HCT116 (cell line): ENCODE results near the gene TENM4. TPM values are rescaled to one million over a fixed set of nuclear protein-coding genes. Genes with fewer than 3 reads are reported as not detected.

Source experiments
- ATAC-seq: fragments of 200-7000 bp; cut with Tn5 transposase; 2 replicates; pipeline ENCODE4 v1.9.1; 2020; ENCODE audit warnings: mild to moderate bottlenecking, moderate library complexity
- BruUV-seq: library from RNA; stranded (reverse); fragments of 400-500 nt; replicated peaks from 2 replicates; lab custom pipeline; 2021; lab: Mats Ljungman, UMichigan
- CTCF ChIA-PET: fragments of 300-600 bp; sonication (Branson Sonifier 250); formaldehyde crosslinking; loops from one replicate; lab custom pipeline; 2021; ENCODE audit warnings: antibody characterized with exemption; lab: Charles Lee
- POLR2A ChIA-PET: fragments of 300-600, 350-600 bp; sonication (Branson Sonifier 250); formaldehyde crosslinking; loops from one replicate; lab custom pipeline; 2021; ENCODE audit warnings: antibody characterized with exemption; lab: Charles Lee
- RAD21 ChIA-PET, 2 experiments: fragments of 300-600 bp; sonication (Branson Sonifier 250); formaldehyde crosslinking; loops; one replicate each; lab custom pipeline; 2023; ENCODE audit warnings: low total read pairs in 2 of 2; ENCODE audit not compliant: uncharacterized antibody in 2 of 2, unreplicated experiment in 2 of 2, low non-redundant PET in 1 of 2; lab: Charles Lee
- DNase-seq: peaks from one replicate; pipeline ENCODE4 v3.0.0-alpha.2; 2010; ENCODE audit warnings: low read depth, low spot score
- H2AFZ ChIP-seq: fragments of 200-600 bp; shearing (Covaris generic), sonication (generic); 2 replicates; pipeline ENCODE4 v1.6.1; 2017; ENCODE audit warnings: low read depth, mixed run types, mixed read lengths, antibody characterized with exemption, low read length; ENCODE audit not compliant: poor library complexity, severe bottlenecking
- H3K27ac ChIP-seq: 2 replicates; pipeline ENCODE4 v1.5.1; 2012; ENCODE audit warnings: low read depth, low read length
- H3K27me3 ChIP-seq: fragments of 200-600 bp; sonication (generic); 2 replicates; pipeline ENCODE4 v1.6.1; 2016; ENCODE audit warnings: mixed run types, low read length, mixed read lengths; ENCODE audit not compliant: insufficient read depth
- H3K36me3 ChIP-seq, 2 experiments: fragments of 200-500 bp in 1 of 2; fragments of 200-600 bp in 1 of 2; sonication (Bioruptor generic) in 1 of 2; sonication (generic) in 1 of 2; 2 replicates each; pipeline versions ENCODE4 v1.5.1 to v1.6.1; 2014 to 2016; ENCODE audit warnings: low read length in 2 of 2, inconsistent platforms in 1 of 2, mixed read lengths in 1 of 2, mixed run types in 1 of 2; ENCODE audit not compliant: insufficient read depth in 2 of 2, control insufficient read depth in 1 of 2
- H3K4me1 ChIP-seq, 2 experiments: fragments of 200-600 bp in 1 of 2; sonication (generic) in 1 of 2; 2 replicates each; pipeline versions ENCODE4 v1.5.1 to v1.6.1; 2012 to 2017; ENCODE audit warnings: low read length in 2 of 2, inconsistent platforms in 1 of 2, mild to moderate bottlenecking in 1 of 2, mixed read lengths in 1 of 2, mixed run types in 1 of 2, moderate library complexity in 1 of 2; ENCODE audit not compliant: insufficient read depth in 2 of 2, control insufficient read depth in 1 of 2
- H3K4me2 ChIP-seq: fragments of 200-600 bp; sonication (generic); 2 replicates; pipeline ENCODE4 v1.6.1; 2017; ENCODE audit warnings: mixed run types, low read length, mixed read lengths
- H3K4me3 ChIP-seq, 2 experiments: fragments of 200-600 bp in 1 of 2; sonication (generic) in 1 of 2; replicated peaks in 1 of 2; 2 replicates each; pipeline ENCODE4 v1.5.1; 2011 to 2016; ENCODE audit warnings: low read length in 2 of 2, control low read depth in 1 of 2, low read depth in 1 of 2, mild to moderate bottlenecking in 1 of 2, mixed read lengths in 1 of 2, mixed run types in 1 of 2
- H3K79me2 ChIP-seq: fragments of 200-600 bp; sonication (generic); 2 replicates; pipeline ENCODE4 v1.6.1; 2017; ENCODE audit warnings: mild to moderate bottlenecking, mixed run types, low read length, moderate library complexity, mixed read lengths; ENCODE audit not compliant: insufficient read depth
- H3K9ac ChIP-seq: fragments of 200-600 bp; sonication (generic); 2 replicates; pipeline ENCODE4 v1.6.1; 2016; ENCODE audit warnings: low read length, mixed read lengths
- H3K9me2 ChIP-seq: fragments of 200-600 bp; sonication (generic), shearing (Covaris generic); 2 replicates; pipeline ENCODE4 v1.6.1; 2017; ENCODE audit warnings: mixed run types, mild to moderate bottlenecking, moderate library complexity; ENCODE audit not compliant: insufficient read depth
- H3K9me3 ChIP-seq, 2 experiments: fragments of 200-500 bp in 1 of 2; fragments of 200-600 bp in 1 of 2; sonication (Bioruptor generic) in 1 of 2; sonication (generic) in 1 of 2; 2 replicates each; pipeline ENCODE4 v1.6.1; 2014 to 2017; ENCODE audit warnings: low read length in 2 of 2, mixed read lengths in 2 of 2, inconsistent platforms in 1 of 2, low read depth in 1 of 2, mild to moderate bottlenecking in 1 of 2, mixed run types in 1 of 2, moderate library complexity in 1 of 2; ENCODE audit not compliant: control insufficient read depth in 1 of 2, insufficient read depth in 1 of 2
- H4K20me1 ChIP-seq: fragments of 200-600 bp; sonication (generic), shearing (Covaris generic); 2 replicates; pipeline ENCODE4 v1.6.1; 2017; ENCODE audit warnings: mixed run types, mild to moderate bottlenecking, moderate library complexity; ENCODE audit not compliant: insufficient read depth
- ATF3 ChIP-seq: IDR thresholded peaks from 2 replicates; pipeline ENCODE4 v1.6.1; 2012
- CTCF ChIP-seq, 3 experiments: fragments of 200-600 bp in 1 of 3; sonication (generic) in 1 of 3; IDR thresholded peaks in 2 of 3; conservative IDR thresholded peaks in 1 of 3; 2 replicates each; pipeline ENCODE4 v1.5.1; 2012 to 2017; ENCODE audit warnings: low read depth in 2 of 3, low read length in 2 of 3, antibody characterized with exemption in 1 of 3, borderline replicate concordance in 1 of 3, control low read depth in 1 of 3, mild to moderate bottlenecking in 1 of 3, mixed read lengths in 1 of 3, mixed run types in 1 of 3, moderate library complexity in 1 of 3; ENCODE audit not compliant: insufficient read depth in 1 of 3
- EZH2 ChIP-seq: fragments of 200-600 bp; sonication (generic); IDR thresholded peaks from 2 replicates; pipeline ENCODE4 v1.6.1; 2017; ENCODE audit warnings: antibody characterized with exemption, mixed run types
- EZH2phosphoT487 ChIP-seq: fragments of 200-600 bp; IDR thresholded peaks from 2 replicates; pipeline ENCODE4 v1.6.1; 2018; ENCODE audit warnings: antibody characterized with exemption, borderline replicate concordance
- FOSL1 ChIP-seq: IDR thresholded peaks from 2 replicates; pipeline ENCODE4 v1.6.1; 2012; ENCODE audit warnings: low read depth
- JUND ChIP-seq: IDR thresholded peaks from 2 replicates; pipeline ENCODE4 v1.6.1; 2012
- SRF ChIP-seq: IDR thresholded peaks from 2 replicates; pipeline ENCODE4 v1.6.1; 2012; ENCODE audit warnings: low read depth
- TCF7L2 ChIP-seq: IDR thresholded peaks from 2 replicates; pipeline ENCODE4 v1.7.0; 2011; ENCODE audit warnings: borderline replicate concordance, inconsistent platforms; ENCODE audit not compliant: insufficient read depth, insufficient read length; ENCODE audit errors: extremely low read depth
- ZNF274 ChIP-seq: fragments of 200-500 bp; sonication (Bioruptor generic); IDR thresholded peaks from 2 replicates; pipeline ENCODE4 v1.6.1; 2014; ENCODE audit warnings: mild to moderate bottlenecking, low read depth, low read length, inconsistent platforms
- intact Hi-C: fragments of 100-400 bp; cut with micrococcal nuclease; formaldehyde crosslinking; loops from 2 replicates; pipeline ENCODE4 v1.10.0; 2022
- total RNA-seq: library from RNA; stranded (reverse); gene quantifications from one replicate; pipeline ENCODE4 v1.2.1, GENCODE V29; 2021; ENCODE audit not compliant: unreplicated experiment

Gene TENM4
- total RNA-seq, 1 experiment from 2014 or later: 0.05 TPM

DNA sequence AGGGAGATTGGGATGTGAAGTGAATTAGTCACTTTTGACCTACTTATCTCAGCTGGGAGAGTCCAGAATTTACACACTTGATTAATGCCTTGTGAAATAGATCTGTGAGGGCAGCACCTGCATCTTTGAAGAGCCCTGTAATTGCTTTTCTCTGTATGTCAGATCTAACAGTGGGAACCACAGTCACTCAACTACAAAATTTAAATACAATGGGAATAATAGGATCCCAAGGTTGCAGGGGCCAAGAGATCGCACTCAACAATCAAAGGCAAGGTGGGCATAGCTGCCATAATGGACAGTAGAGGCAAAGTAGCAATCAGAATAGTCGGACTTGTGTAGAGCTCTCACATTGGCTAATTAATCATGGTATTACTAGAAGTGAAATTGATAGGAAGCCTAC lies 820.7 kb downstream of the TENM4 start:
- Histone ChIP-seq H4K20me1 (no peaks in the 10 kb centered on the region), H3K27me3 (peaks cover 4% of the 10 kb centered on the region; the same call in 1 of the 2 replicates), H2AFZ (no peak overlapping the region), H3K27ac (no peak overlapping the region), H3K9ac (no peak overlapping the region), H3K9me3 (no peaks in the 10 kb centered on the region), H3K9me2 (no peaks in the 10 kb centered on the region), H3K4me2 (no peak overlapping the region), H3K4me1 (no peaks in the 10 kb centered on the region), H3K4me3 (no peak overlapping the region), H3K36me3 (no peaks in the 10 kb centered on the region), H3K79me2 (no peaks in the 10 kb centered on the region)
- CTCF ChIA-PET: no interaction called here
- ATAC-seq: no peak
- intact Hi-C loops: no loop called here
- TF ChIP-seq JUND (no peak), EZH2phosphoT487 (no peak), TCF7L2 (no peak), SRF (no peak), EZH2 (no peak), ATF3 (no peak)
- RAD21 ChIA-PET: no interaction called here
- POLR2A ChIA-PET: no interaction called here
- no TSS peak for BruUV-seq
- no peak for DNase-seq

- ChIA-PET CTCF (no interaction called here), RAD21 (no interaction called here), POLR2A (no interaction called here)
- BruUV-seq: no TSS peak
- no peaks in the 10 kb centered on the region for H3K36me3 ChIP-seq
- no peak overlapping the region for H3K4me2 ChIP-seq
- no peaks in the 10 kb centered on the region for H3K9me3 ChIP-seq
- H3K79me2 ChIP-seq: no peaks in the 10 kb centered on the region
- no peak for TF ChIP-seq FOSL1
- TF ChIP-seq CTCF (IDR thresholded peaks at IDR 0.05 in 2 of 3, conservative IDR thresholded peaks at IDR 0.05 in 1 of 3; ENCODE audit: borderline replicate concordance in 1 of 3, insufficient read depth in 1 of 3, low read depth in 2 of 3, low read length in 2 of 3): 0 out of 6 replicates have a peak, but pooled peaks of 1 of the 3 experiments have one; percentile 6
- no peak for TF ChIP-seq ZNF274
- TF ChIP-seq, all 23 proteins: peak for 1
- Histone ChIP-seq H3K4me3 (no peak overlapping the region), H3K9ac (no peak overlapping the region), H3K27ac (no peak overlapping the region), H3K9me2 (no peaks in the 10 kb centered on the region), H3K27me3 (peaks cover 4% of the 10 kb centered on the region; the same call in 1 of the 2 replicates), H4K20me1 (no peaks in the 10 kb centered on the region), H3K4me1 (no peaks in the 10 kb centered on the region), H2AFZ (no peak overlapping the region)
- ATAC-seq: no peak
- intact Hi-C loops: no loop called here
- no peak for DNase-seq
Measured at GRCh38 chr11:78615724-78616123, 825.1 kb downstream of the TENM4 start.
